ENCODE results near the gene FDXR. TPM values are rescaled to one million over a fixed set of nuclear protein-coding genes. Genes with fewer than 3 reads are reported as not detected.

The FDXR gene
- total RNA-seq, 4 donors from 2014 or later = 1.1 to 8.3 (median 6.0) TPM

GRCh38 chr17:74840989-74841666 is 31.7 kb downstream of the FDXR start:
- no peak for TF ChIP-seq CTCF (IDR thresholded peaks at IDR 0.05; ENCODE audit: low read depth)

GRCh38 chr17:74839990-74840852 is 32.6 kb downstream of the FDXR start:
- no peak for TF ChIP-seq CTCF (IDR thresholded peaks at IDR 0.05; ENCODE audit: low read depth)

GRCh38 chr17:74838274-74838673 is 34.5 kb downstream of the FDXR start:
- TF ChIP-seq CTCF (IDR thresholded peaks at IDR 0.05; ENCODE audit: low read depth) = no peak

DNA sequence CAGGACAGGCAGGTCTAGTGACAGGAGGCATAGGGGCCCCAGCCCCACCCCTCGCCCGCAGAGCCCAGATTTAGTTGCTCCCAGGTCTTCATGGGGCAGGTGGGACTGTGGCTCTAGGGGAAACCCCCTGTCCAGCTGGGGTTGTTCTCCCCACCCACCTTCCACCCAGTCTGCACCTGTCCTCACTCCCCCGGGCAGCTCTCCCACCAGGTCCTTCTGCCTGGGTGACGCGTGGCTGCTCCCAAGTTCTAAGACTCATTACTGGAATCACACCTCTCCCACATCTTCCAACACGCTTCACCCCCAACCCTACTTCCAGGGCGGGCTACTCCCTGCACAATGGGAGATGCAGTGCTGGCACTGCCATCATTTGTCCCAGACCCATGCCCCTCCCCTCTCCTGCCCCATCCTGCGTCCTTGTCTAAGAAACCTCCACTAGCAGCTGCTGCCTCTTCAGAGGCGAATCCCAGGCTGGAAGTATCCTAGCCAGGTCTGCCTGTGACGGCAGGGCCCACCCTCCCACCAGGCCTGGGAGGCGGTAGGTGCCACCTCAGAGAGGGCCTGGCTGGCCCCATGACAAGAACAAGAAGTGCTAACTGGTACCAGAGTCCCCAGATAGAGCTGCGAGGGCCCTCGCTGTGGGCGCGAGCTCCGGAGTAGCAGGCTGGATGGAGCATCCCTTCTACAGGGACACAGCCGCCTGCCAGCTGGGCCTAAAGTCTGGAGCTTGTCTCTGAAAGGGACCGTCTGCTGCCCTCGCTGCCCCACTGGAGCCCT is 35.9 kb downstream of the FDXR start:
- no peak for TF ChIP-seq CTCF (IDR thresholded peaks at IDR 0.05; ENCODE audit: low read depth)

DNA sequence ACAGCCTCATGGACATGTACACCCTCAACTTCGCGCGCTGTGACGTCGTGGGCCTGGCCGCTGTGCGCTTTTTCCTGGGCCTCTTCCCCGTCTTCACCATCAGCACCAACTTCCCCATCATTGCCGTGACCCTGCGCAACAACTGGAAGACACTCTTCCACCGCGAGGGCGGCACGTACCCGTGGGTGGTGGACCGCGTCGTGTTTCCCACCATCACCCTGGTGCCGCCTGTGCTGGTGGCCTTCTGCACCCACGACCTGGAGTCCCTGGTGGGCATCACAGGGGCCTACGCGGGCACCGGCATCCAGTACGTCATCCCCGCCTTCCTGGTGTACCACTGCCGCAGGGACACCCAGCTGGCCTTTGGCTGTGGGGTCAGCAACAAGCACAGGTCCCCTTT is 36.6 kb downstream of the FDXR start:
- TF ChIP-seq CTCF (IDR thresholded peaks at IDR 0.05; ENCODE audit: low read depth) = no peak

GRCh38 chr17:74833501-74834377 is 39.1 kb downstream of the FDXR start:
- no peak for TF ChIP-seq CTCF (IDR thresholded peaks at IDR 0.05; ENCODE audit: low read depth)
